Endothelial cell of umbilical vein (primary cell): ENCODE data around the gene FNIP1.

Experiments
- EZH2 ChIP-seq: IDR thresholded peaks from 2 replicates; pipeline ENCODE4 v1.6.1; 2012; ENCODE audit warnings: borderline replicate concordance, low read depth, mild to moderate bottlenecking, moderate library complexity, low read length, inconsistent platforms; ENCODE audit not compliant: severe bottlenecking
- FOS ChIP-seq: IDR thresholded peaks from 2 replicates; pipeline ENCODE4 v1.6.1; 2011; ENCODE audit warnings: mild to moderate bottlenecking, low read length, moderate library complexity, borderline replicate concordance; ENCODE audit not compliant: insufficient read depth
- TF ChIP-seq, protein P1 (sequence below), 2 donors: IDR thresholded peaks; 1 replicate in 1 of 2; 2 replicates in 1 of 2; pipeline ENCODE4 v1.5.1; 2011; ENCODE audit warnings: low read length in 2 of 2, mild to moderate bottlenecking in 2 of 2, moderate library complexity in 2 of 2, control low read depth in 1 of 2, inconsistent platforms in 1 of 2, low read depth in 1 of 2; ENCODE audit not compliant: insufficient read depth in 1 of 2; ENCODE audit errors: extremely low read depth in 1 of 2

DNA sequence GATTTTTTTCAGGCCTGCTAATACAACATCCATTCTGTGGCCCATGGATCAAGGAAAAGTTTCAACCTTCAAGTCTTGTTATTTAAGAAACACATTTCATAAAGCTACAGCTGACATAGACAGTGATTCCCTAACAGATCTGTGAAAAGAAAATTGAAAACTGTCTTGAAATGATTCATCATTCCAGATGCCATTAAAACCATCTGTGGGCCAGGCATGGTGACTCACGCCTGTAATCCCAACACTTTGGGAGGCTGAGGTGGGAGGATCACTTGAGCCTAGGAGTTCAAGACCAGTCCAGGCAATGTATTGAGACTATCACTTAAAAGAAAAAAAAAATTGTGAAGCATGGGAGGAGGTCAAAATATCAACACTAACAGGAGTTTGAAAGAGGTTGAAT lies 167.8 kb downstream of the FNIP1 start:
- TF ChIP-seq, protein P1, sequence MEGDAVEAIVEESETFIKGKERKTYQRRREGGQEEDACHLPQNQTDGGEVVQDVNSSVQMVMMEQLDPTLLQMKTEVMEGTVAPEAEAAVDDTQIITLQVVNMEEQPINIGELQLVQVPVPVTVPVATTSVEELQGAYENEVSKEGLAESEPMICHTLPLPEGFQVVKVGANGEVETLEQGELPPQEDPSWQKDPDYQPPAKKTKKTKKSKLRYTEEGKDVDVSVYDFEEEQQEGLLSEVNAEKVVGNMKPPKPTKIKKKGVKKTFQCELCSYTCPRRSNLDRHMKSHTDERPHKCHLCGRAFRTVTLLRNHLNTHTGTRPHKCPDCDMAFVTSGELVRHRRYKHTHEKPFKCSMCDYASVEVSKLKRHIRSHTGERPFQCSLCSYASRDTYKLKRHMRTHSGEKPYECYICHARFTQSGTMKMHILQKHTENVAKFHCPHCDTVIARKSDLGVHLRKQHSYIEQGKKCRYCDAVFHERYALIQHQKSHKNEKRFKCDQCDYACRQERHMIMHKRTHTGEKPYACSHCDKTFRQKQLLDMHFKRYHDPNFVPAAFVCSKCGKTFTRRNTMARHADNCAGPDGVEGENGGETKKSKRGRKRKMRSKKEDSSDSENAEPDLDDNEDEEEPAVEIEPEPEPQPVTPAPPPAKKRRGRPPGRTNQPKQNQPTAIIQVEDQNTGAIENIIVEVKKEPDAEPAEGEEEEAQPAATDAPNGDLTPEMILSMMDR (IDR thresholded peaks at IDR 0.05; ENCODE audit: extremely low read depth in 1 of 2, insufficient read depth in 1 of 2, low read depth in 1 of 2, low read length in 2 of 2): no peak
- no peak for TF ChIP-seq FOS
- TF ChIP-seq EZH2: no peak
